Glutamatergic neuron (in vitro differentiated cells): Measurements from ENCODE around the gene USP24. TPM values are rescaled to one million over a fixed set of nuclear protein-coding genes. Genes with fewer than 3 reads are reported as not detected.

Source experiments
- DNase-seq: peaks from one replicate; pipeline ENCODE4 v3.0.0; 2022
- H3K27ac Mint-ChIP-seq: one replicate; pipeline ENCODE4 v1.8.0; 2020; ENCODE audit warnings: mild to moderate bottlenecking, mixed read lengths, inconsistent platforms; ENCODE audit not compliant: unreplicated experiment
- H3K27me3 Mint-ChIP-seq: one replicate; pipeline ENCODE4 v1.8.0; 2020; ENCODE audit warnings: mild to moderate bottlenecking, moderate library complexity, mixed read lengths, inconsistent platforms; ENCODE audit not compliant: unreplicated experiment
- H3K36me3 Mint-ChIP-seq: one replicate; pipeline ENCODE4 v1.8.0; 2020; ENCODE audit warnings: mild to moderate bottlenecking, mixed read lengths, inconsistent platforms; ENCODE audit not compliant: unreplicated experiment
- H3K4me1 Mint-ChIP-seq: one replicate; pipeline ENCODE4 v1.8.0; 2020; ENCODE audit warnings: mild to moderate bottlenecking, low read depth, mixed read lengths, inconsistent platforms; ENCODE audit not compliant: unreplicated experiment
- H3K4me3 Mint-ChIP-seq: one replicate; pipeline ENCODE4 v1.8.0; 2020; ENCODE audit warnings: mild to moderate bottlenecking, mixed read lengths, inconsistent platforms; ENCODE audit not compliant: unreplicated experiment
- H3K9me3 Mint-ChIP-seq: one replicate; pipeline ENCODE4 v1.8.0; 2020; ENCODE audit warnings: mild to moderate bottlenecking, moderate library complexity, mixed read lengths, inconsistent platforms; ENCODE audit not compliant: unreplicated experiment
- microRNA-seq: library from miRNA; unstranded; fragments of <30 nt; microRNA quantifications from one replicate; pipeline ENCODE4, GENCODE V29; 2020; ENCODE audit not compliant: unreplicated experiment
- total RNA-seq: library from RNA; stranded (reverse); fragmentation: NEBNext Ultra II Directional; extraction: Animal tissue kit (Norgen Biotek cat#: 25700); gene quantifications from one replicate; pipeline ENCODE4 v1.2.1, GENCODE V29; 2021; ENCODE audit not compliant: unreplicated experiment
- TF ChIP-seq, protein P1 (sequence below): fragments of 200-600 bp; sonication (generic); IDR thresholded peaks from one replicate; pipeline ENCODE4 v1.5.0; 2021; ENCODE audit not compliant: partially characterized antibody, unreplicated experiment

The USP24 gene
- total RNA-seq, 1 donor from 2014 or later, result 54.6 TPM

DNA sequence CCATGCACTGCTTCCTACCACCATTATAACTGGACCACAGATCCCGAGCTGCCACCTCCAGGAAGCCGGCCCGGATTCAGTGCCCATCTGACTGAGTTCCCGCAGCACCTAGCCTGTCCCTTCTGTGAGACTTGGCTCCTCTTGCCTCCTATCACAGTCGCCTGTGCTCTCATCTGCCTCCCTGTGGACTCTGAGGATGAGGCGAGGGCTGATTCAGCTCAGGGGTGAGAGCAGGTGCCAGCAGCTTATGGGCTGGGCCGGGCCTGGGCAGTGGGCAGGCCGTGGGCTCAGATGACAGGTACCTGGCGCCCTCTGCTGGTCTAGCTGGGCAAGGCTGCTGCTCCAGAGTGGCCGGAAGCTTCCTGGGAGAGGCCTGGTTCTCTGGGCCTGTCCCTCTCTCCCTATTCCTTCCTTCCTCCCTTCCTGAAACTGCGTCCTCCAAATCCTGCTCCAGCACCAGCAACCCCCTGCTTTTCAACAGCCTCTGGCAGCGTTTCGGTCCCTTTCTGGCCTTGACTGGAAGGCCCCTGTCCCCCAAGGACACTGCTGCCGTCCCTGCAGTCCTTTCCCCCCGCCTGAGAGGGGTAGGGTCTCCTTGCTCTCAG is 193.1 kb downstream of the USP24 start:
- no peak overlapping the region for H3K27ac Mint-ChIP-seq

DNA sequence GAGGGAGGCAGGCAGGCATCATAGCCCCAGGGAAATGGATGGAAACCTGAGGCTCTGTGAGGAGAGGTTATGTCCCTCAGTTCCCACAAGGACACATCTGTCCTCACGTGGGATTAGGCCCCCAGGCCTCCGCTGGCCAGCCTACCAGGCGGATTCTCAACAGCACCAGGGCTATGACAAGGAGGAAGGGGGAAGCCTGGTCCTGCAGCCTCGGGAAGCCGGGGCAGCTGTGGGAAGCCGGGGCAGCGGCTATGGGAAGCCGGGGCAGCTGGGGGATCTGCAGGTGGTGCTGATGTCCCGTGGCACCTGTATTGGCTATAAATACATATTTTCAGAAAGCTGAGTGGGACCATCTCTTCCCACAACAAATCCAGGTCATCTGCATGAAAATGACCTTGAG is 196.8 kb downstream of the USP24 start:
- H3K27me3 Mint-ChIP-seq, result peaks cover 9% of the 10 kb centered on the region
- no peaks in the 10 kb centered on the region for H3K4me1 Mint-ChIP-seq
- H3K4me3 Mint-ChIP-seq, result no peak overlapping the region
- H3K27ac Mint-ChIP-seq, result no peak overlapping the region
- H3K9me3 Mint-ChIP-seq, result no peaks in the 10 kb centered on the region
- H3K36me3 Mint-ChIP-seq, result peaks cover 4% of the 10 kb centered on the region
- no peak for DNase-seq
- TF ChIP-seq, protein P1, sequence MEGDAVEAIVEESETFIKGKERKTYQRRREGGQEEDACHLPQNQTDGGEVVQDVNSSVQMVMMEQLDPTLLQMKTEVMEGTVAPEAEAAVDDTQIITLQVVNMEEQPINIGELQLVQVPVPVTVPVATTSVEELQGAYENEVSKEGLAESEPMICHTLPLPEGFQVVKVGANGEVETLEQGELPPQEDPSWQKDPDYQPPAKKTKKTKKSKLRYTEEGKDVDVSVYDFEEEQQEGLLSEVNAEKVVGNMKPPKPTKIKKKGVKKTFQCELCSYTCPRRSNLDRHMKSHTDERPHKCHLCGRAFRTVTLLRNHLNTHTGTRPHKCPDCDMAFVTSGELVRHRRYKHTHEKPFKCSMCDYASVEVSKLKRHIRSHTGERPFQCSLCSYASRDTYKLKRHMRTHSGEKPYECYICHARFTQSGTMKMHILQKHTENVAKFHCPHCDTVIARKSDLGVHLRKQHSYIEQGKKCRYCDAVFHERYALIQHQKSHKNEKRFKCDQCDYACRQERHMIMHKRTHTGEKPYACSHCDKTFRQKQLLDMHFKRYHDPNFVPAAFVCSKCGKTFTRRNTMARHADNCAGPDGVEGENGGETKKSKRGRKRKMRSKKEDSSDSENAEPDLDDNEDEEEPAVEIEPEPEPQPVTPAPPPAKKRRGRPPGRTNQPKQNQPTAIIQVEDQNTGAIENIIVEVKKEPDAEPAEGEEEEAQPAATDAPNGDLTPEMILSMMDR, result no peak

More for the DNA sequence above, 193.1 kb downstream of the USP24 start:
- Mint-ChIP-seq H3K36me3 (no peaks in the 10 kb centered on the region), H3K9me3 (peaks cover 5% of the 10 kb centered on the region), H3K4me3 (no peak overlapping the region), H3K4me1 (peaks cover 6% of the 10 kb centered on the region), H3K27me3 (peaks cover 10% of the 10 kb centered on the region)
- peak; percentile 95 for DNase-seq
- TF ChIP-seq, protein P1, result peak; percentile 95

Small RNAs within 50 kb of the gene (microRNA-seq; reads per million reads assigned to microRNA genes)
- gene MIR4422, result 0.69 reads per million

Other genes with a start within 250 kb of the USP24 start
- gene TMEM61, start 234.7 kb downstream of the USP24 start, total RNA-seq, result not detected
- not detected for gene BSND, start 216.4 kb downstream of the USP24 start, total RNA-seq
- gene PCSK9, start 175.8 kb downstream of the USP24 start, total RNA-seq, result 2.1 TPM